PC-9 (cell line): Measurements from ENCODE around the gene MZT1. TPM values are rescaled to one million over a fixed set of nuclear protein-coding genes. Genes with fewer than 3 reads are reported as not detected.

ENCODE experiments used
- BruUV-seq: library from RNA; stranded (reverse); fragments of 400-500 nt; replicated peaks from 2 replicates; lab custom pipeline; 2021; lab: Mats Ljungman, UMichigan
- CTCF ChIA-PET: fragments of 300-600 bp; sonication (Branson Sonifier 250); formaldehyde crosslinking; loops from one replicate; lab custom pipeline; 2022; ENCODE audit warnings: antibody characterized with exemption; lab: Charles Lee
- POLR2A ChIA-PET: fragments of 300-600 bp; sonication (Branson Sonifier 250); formaldehyde crosslinking; loops from one replicate; lab custom pipeline; 2022; ENCODE audit warnings: antibody characterized with exemption; ENCODE audit not compliant: unreplicated experiment; lab: Charles Lee
- DNase-seq, 2 experiments: peaks; one replicate each; pipeline versions ENCODE4 v3.0.0 to v3.0.0-alpha.2; 2015 to 2022; ENCODE audit warnings: mixed read lengths in 1 of 2
- H2AFZ ChIP-seq: fragments of 200-600 bp; sonication (generic); 2 replicates; pipeline ENCODE4 v1.8.1; 2017; ENCODE audit warnings: antibody characterized with exemption
- H3F3A ChIP-seq: fragments of 200-600 bp; sonication (generic); 2 replicates; pipeline ENCODE4 v1.8.1; 2017; ENCODE audit warnings: antibody characterized with exemption, mild to moderate bottlenecking, low read depth; ENCODE audit not compliant: insufficient read depth
- H3K27ac ChIP-seq: fragments of 200-600 bp; sonication (generic); 2 replicates; pipeline ENCODE4 v1.6.1; 2016; ENCODE audit warnings: mixed run types
- H3K27me3 ChIP-seq: fragments of 200-600 bp; sonication (generic); 2 replicates; pipeline ENCODE4 v1.6.1; 2016; ENCODE audit warnings: low read depth, mixed run types; ENCODE audit not compliant: insufficient read depth
- H3K36me3 ChIP-seq: fragments of 200-600 bp; sonication (generic); 2 replicates; pipeline ENCODE4 v1.6.1; 2016; ENCODE audit warnings: low read depth, mixed run types
- H3K4me1 ChIP-seq: fragments of 200-600 bp; sonication (generic); replicated peaks from 2 replicates; pipeline ENCODE4 v1.6.1; 2016; ENCODE audit warnings: mixed run types; ENCODE audit not compliant: insufficient read depth
- H3K4me2 ChIP-seq: fragments of 200-600 bp; sonication (generic); 2 replicates; pipeline ENCODE4 v1.6.1; 2017; ENCODE audit warnings: mixed run types
- H3K4me3 ChIP-seq: fragments of 200-600 bp; sonication (generic); 2 replicates; pipeline ENCODE4 v1.6.1; 2016; ENCODE audit warnings: mixed run types
- H3K79me2 ChIP-seq: fragments of 200-600 bp; sonication (generic); 2 replicates; pipeline ENCODE4 v1.6.1; 2017; ENCODE audit warnings: low read depth, mixed run types
- H3K9me2 ChIP-seq: fragments of 200-600 bp; sonication (generic); 2 replicates; pipeline ENCODE4 v1.8.1; 2017; ENCODE audit warnings: mild to moderate bottlenecking; ENCODE audit not compliant: insufficient read depth
- H3K9me3 ChIP-seq: fragments of 200-600 bp; sonication (generic); 2 replicates; pipeline ENCODE4 v1.8.1; 2016; ENCODE audit warnings: low read depth; ENCODE audit not compliant: insufficient read depth
- H4K20me1 ChIP-seq: fragments of 200-600 bp; sonication (generic); 2 replicates; pipeline ENCODE4 v1.8.1; 2017; ENCODE audit not compliant: insufficient read depth
- CTCF ChIP-seq: fragments of 200-600 bp; sonication (generic); conservative IDR thresholded peaks from 2 replicates; pipeline ENCODE4 v1.6.1; 2017; ENCODE audit warnings: mixed run types, antibody characterized with exemption, mild to moderate bottlenecking, moderate library complexity
- EZH2 ChIP-seq: fragments of 200-600 bp; sonication (generic); IDR thresholded peaks from 2 replicates; pipeline ENCODE4 v1.8.0; 2017; ENCODE audit warnings: antibody characterized with exemption, low read depth
- intact Hi-C: fragments of 100-400 bp; cut with micrococcal nuclease; formaldehyde crosslinking; loops from one replicate; pipeline ENCODE4 v1.10.0; 2022; ENCODE audit not compliant: unreplicated experiment
- total RNA-seq: library from RNA; stranded (reverse); gene quantifications from 2 replicates; pipeline ENCODE4 v1.2.3, GENCODE V29; 2021

Gene MZT1
- total RNA-seq, 1 experiment from 2014 or later, result 21.0 TPM

DNA sequence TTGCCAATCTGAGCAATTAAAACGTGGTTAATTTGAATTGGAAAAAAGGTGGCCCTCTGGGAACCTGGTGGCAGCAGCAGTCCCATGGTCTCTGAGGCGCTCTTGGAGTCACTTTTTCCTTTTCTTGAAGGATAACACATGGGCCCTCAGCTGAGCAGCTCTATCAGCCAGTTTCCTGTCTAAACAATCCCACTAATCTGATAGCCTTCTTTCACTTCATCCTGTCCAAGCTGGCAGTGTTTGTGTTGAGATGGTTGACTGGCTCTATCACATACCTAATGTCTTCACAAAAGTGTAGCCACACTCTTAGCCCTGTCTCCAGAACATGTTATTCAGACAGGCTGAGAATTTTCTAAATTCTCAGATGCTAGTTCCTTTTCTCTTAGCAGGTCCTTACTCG is 10.7 kb downstream of the MZT1 start:
- no peak overlapping the region for H2AFZ ChIP-seq
- no peaks in the 10 kb centered on the region for H3K27me3 ChIP-seq
- H3K9me3 ChIP-seq, result no peaks in the 10 kb centered on the region
- peaks cover 50% of the 10 kb centered on the region for H3K79me2 ChIP-seq
- 0 out of 2 replicates have a peak, but pooled peaks cover 4% of the 10 kb centered on the region for H3F3A ChIP-seq
- CTCF ChIA-PET, result no interaction called here
- H3K27ac ChIP-seq, result no peak overlapping the region
- no peak for TF ChIP-seq EZH2
- TF ChIP-seq CTCF, result no peak
- DNase-seq, result no peak
- H3K4me2 ChIP-seq, result no peak overlapping the region
- H3K36me3 ChIP-seq, result peaks cover 30% of the 10 kb centered on the region
- no TSS peak for BruUV-seq
- H3K4me3 ChIP-seq, result no peak overlapping the region
- POLR2A ChIA-PET, result no interaction called here
- no peaks in the 10 kb centered on the region for H3K4me1 ChIP-seq
- H4K20me1 ChIP-seq, result 0 out of 2 replicates have a peak, but pooled peaks cover 4% of the 10 kb centered on the region
- intact Hi-C loops, result no loop called here
- H3K9me2 ChIP-seq, result no peaks in the 10 kb centered on the region

DNA sequence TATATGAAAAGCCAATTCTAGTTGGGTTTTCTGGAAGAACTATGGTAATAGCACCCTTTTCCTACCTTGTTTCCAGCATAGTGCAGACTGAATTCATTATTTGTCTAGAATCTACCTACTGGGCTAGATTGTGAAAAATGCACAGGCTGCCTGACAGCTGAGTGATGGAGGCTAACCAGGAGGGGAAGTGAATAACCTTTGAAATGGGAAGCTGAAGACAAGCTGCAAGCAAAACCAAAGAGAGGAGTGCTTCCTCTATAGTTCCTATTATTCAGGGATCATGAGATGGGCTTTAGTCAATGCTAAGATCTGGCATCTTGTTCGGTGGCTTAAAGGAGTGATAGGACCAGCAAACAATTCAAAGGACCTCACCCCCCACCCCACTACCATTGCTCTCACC is 26.9 kb downstream of the MZT1 start:
- no peaks in the 10 kb centered on the region for H4K20me1 ChIP-seq
- H3K4me2 ChIP-seq, result no peak overlapping the region
- no peaks in the 10 kb centered on the region for H3K36me3 ChIP-seq
- H3K9me3 ChIP-seq, result no peaks in the 10 kb centered on the region
- H3F3A ChIP-seq, result no peaks in the 10 kb centered on the region; the same call in 1 of the 2 replicates
- ChIA-PET CTCF (no interaction called here), POLR2A (no interaction called here)
- H3K4me3 ChIP-seq, result no peak overlapping the region
- H3K79me2 ChIP-seq, result no peaks in the 10 kb centered on the region
- no peak for DNase-seq
- no peak overlapping the region for H3K27ac ChIP-seq
- intact Hi-C loops, result no loop called here
- H3K4me1 ChIP-seq, result no peaks in the 10 kb centered on the region
- no peak for TF ChIP-seq CTCF
- no peak for TF ChIP-seq EZH2
- no peaks in the 10 kb centered on the region for H3K27me3 ChIP-seq
- H2AFZ ChIP-seq, result no peak overlapping the region
- H3K9me2 ChIP-seq, result no peaks in the 10 kb centered on the region
- BruUV-seq, result no TSS peak

DNA sequence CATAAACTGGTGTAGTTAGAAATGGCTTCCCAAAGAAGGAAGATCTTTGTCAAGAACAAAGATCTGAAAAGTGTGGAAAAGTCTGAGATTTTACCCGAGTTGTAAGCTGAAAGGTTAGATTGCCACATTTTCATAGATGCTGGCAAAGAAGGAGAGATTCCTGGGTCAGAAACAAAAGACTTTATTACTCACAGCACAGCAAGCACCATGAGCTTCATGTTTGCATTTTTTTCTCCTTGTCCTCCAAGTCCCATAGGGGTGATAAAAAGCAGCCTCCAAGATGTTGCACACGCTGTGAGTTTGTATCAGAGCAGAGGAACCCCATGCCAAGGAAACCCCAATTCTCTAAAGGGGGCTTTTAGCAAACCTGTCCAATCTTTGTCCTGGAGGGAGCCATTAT is 29.3 kb downstream of the MZT1 start:
- Histone ChIP-seq H2AFZ (no peak overlapping the region), H3K27ac (no peak overlapping the region), H3K36me3 (no peaks in the 10 kb centered on the region), H3K4me2 (no peak overlapping the region), H3K79me2 (no peaks in the 10 kb centered on the region), H3K9me2 (no peaks in the 10 kb centered on the region), H3K27me3 (no peaks in the 10 kb centered on the region), H4K20me1 (no peaks in the 10 kb centered on the region), H3K9me3 (no peaks in the 10 kb centered on the region), H3K4me3 (no peak overlapping the region), H3F3A (no peaks in the 10 kb centered on the region; the same call in 1 of the 2 replicates), H3K4me1 (no peaks in the 10 kb centered on the region)
- CTCF ChIA-PET, result no interaction called here
- TF ChIP-seq EZH2, result no peak
- TF ChIP-seq CTCF, result no peak
- intact Hi-C loops, result loop anchor here (5.0 kb wide), 2 partner anchors 1456 to 1736 kb away; no protein-coding TSS in a partner anchor
- POLR2A ChIA-PET, result no interaction called here
- no TSS peak for BruUV-seq
- no peak for DNase-seq
